ENCODE measurements around the gene KLC1.

GRCh38 chr14:103693515-103693914 lies 64.5 kb downstream of the KLC1 start:
- no peak for TF ChIP-seq CTCF (IDR thresholded peaks at IDR 0.05)
- no peak for TF ChIP-seq POLR2A (IDR thresholded peaks at IDR 0.05)
